Erythroblast (primary cell): ENCODE measurements around the gene OCA2.

Experiments used
- DNase-seq, 2 experiments: peaks; one replicate each; lab custom pipeline; 2025; lab: John Stamatoyannopoulos, UW
- GATA1 ChIP-seq: IDR thresholded peaks from 2 replicates; pipeline ENCODE4 v1.6.1; 2011; ENCODE audit warnings: low read depth, mild to moderate bottlenecking, control low read depth, low read length, moderate library complexity
- POLR2A ChIP-seq: IDR thresholded peaks from 2 replicates; pipeline ENCODE4 v1.6.1; 2011; ENCODE audit warnings: mild to moderate bottlenecking, low read length

OCA2 gene

GRCh38 chr15:28051955-28052633 lies 47.0 kb downstream of the OCA2 start:
- no peak for TF ChIP-seq POLR2A
- TF ChIP-seq GATA1: no peak
- DNase-seq: no peak

- no peak for DNase-seq
- TF ChIP-seq POLR2A (no peak), GATA1 (no peak)
Observed at GRCh38 chr15:28049581-28049980, 49.5 kb downstream of the OCA2 start.

- TF ChIP-seq GATA1 (no peak), POLR2A (no peak)
- no peak for DNase-seq
Observed at GRCh38 chr15:28047277-28047676, 51.8 kb downstream of the OCA2 start.

GRCh38 chr15:28044121-28044672 lies 54.9 kb downstream of the OCA2 start:
- no peak for TF ChIP-seq GATA1
- no peak for TF ChIP-seq POLR2A
- no peak for DNase-seq

- DNase-seq: no peak
- no peak for TF ChIP-seq GATA1
- TF ChIP-seq POLR2A: no peak
Observed at GRCh38 chr15:28043691-28044091, 55.4 kb downstream of the OCA2 start.

GRCh38 chr15:28037969-28038590 lies 61.0 kb downstream of the OCA2 start:
- TF ChIP-seq GATA1 (no peak), POLR2A (no peak)
- DNase-seq: no peak

GRCh38 chr15:28033443-28033842 lies 65.7 kb downstream of the OCA2 start:
- TF ChIP-seq GATA1 (no peak), POLR2A (no peak)
- no peak for DNase-seq

- DNase-seq: no peak
- TF ChIP-seq POLR2A (no peak), GATA1 (no peak)
Observed at GRCh38 chr15:28030801-28031200, 68.3 kb downstream of the OCA2 start.

- TF ChIP-seq GATA1: no peak
- TF ChIP-seq POLR2A: no peak
- DNase-seq: no peak
Observed at GRCh38 chr15:28027714-28028076, 71.4 kb downstream of the OCA2 start.

- TF ChIP-seq POLR2A (no peak), GATA1 (no peak)
- no peak for DNase-seq
Observed at GRCh38 chr15:28026764-28027713, 72.1 kb downstream of the OCA2 start.

GRCh38 chr15:28026221-28026620 lies 72.9 kb downstream of the OCA2 start:
- TF ChIP-seq POLR2A (no peak), GATA1 (no peak)
- no peak for DNase-seq

GRCh38 chr15:28025413-28025812 lies 73.7 kb downstream of the OCA2 start:
- TF ChIP-seq GATA1: no peak
- no peak for TF ChIP-seq POLR2A
- DNase-seq: no peak

- no peak for DNase-seq
- TF ChIP-seq POLR2A: no peak
- no peak for TF ChIP-seq GATA1
Observed at GRCh38 chr15:28024889-28025250, 74.2 kb downstream of the OCA2 start.
